GM23248 (cell line): ENCODE measurements around the gene EBP. TPM values are rescaled to one million over a fixed set of nuclear protein-coding genes. Genes with fewer than 3 reads are reported as not detected.

Experiments used
- DNase-seq: peaks from one replicate; pipeline ENCODE4 v3.0.0-alpha.2; 2015
- H2AFZ ChIP-seq: fragments of 200-600 bp; sonication (generic); 2 replicates; pipeline ENCODE4 v1.6.1; 2016; ENCODE audit warnings: antibody characterized with exemption
- H3F3A ChIP-seq: fragments of 200-600 bp; sonication (generic); 2 replicates; pipeline ENCODE4 v1.6.1; 2016; ENCODE audit warnings: mild to moderate bottlenecking, antibody characterized with exemption, mixed run types; ENCODE audit not compliant: insufficient read depth
- H3K27ac ChIP-seq: fragments of 200-600 bp; sonication (generic); 2 replicates; pipeline ENCODE4 v1.5.1; 2016; ENCODE audit warnings: mild to moderate bottlenecking
- H3K27me3 ChIP-seq: fragments of 200-600 bp; sonication (generic); replicated peaks from 2 replicates; pipeline ENCODE4 v1.6.1; 2016; ENCODE audit warnings: mild to moderate bottlenecking; ENCODE audit not compliant: insufficient read depth
- H3K36me3 ChIP-seq: fragments of 200-600 bp; sonication (generic); 2 replicates; pipeline ENCODE4 v1.6.1; 2016; ENCODE audit warnings: low read depth, mild to moderate bottlenecking
- H3K4me1 ChIP-seq: fragments of 200-600 bp; sonication (generic); 2 replicates; pipeline ENCODE4 v1.6.1; 2016; ENCODE audit warnings: mild to moderate bottlenecking; ENCODE audit not compliant: insufficient read depth
- H3K4me2 ChIP-seq: fragments of 200-600 bp; sonication (generic); one replicate; pipeline ENCODE4 v1.6.1; 2016; ENCODE audit warnings: mild to moderate bottlenecking; ENCODE audit not compliant: unreplicated experiment
- H3K4me3 ChIP-seq: fragments of 200-600 bp; sonication (generic); 2 replicates; pipeline ENCODE4 v1.5.1; 2016; ENCODE audit warnings: mild to moderate bottlenecking
- H3K79me2 ChIP-seq: fragments of 200-600 bp; sonication (generic); 2 replicates; pipeline ENCODE4 v1.6.1; 2016; ENCODE audit warnings: mild to moderate bottlenecking; ENCODE audit not compliant: insufficient read depth
- H3K9ac ChIP-seq: fragments of 200-600 bp; sonication (generic); 2 replicates; pipeline ENCODE4 v1.6.1; 2016; ENCODE audit warnings: mild to moderate bottlenecking
- H3K9me2 ChIP-seq: fragments of 200-600 bp; sonication (generic); 2 replicates; pipeline ENCODE4 v1.6.1; 2016; ENCODE audit warnings: mixed run types, mild to moderate bottlenecking, moderate library complexity; ENCODE audit not compliant: insufficient read depth
- H3K9me3 ChIP-seq: fragments of 200-600 bp; sonication (generic); one replicate; pipeline ENCODE4 v1.6.1; 2017; ENCODE audit warnings: low read depth
- H4K20me1 ChIP-seq: fragments of 200-600 bp; sonication (generic); 2 replicates; pipeline ENCODE4 v1.6.0; 2016; ENCODE audit not compliant: insufficient read depth
- EZH2 ChIP-seq: fragments of 200-600 bp; sonication (generic); IDR thresholded peaks from 2 replicates; pipeline ENCODE4 v1.6.1; 2018; ENCODE audit warnings: antibody characterized with exemption, mild to moderate bottlenecking; ENCODE audit not compliant: insufficient read depth, poor library complexity, severe bottlenecking
- EZH2phosphoT487 ChIP-seq: fragments of 200-600 bp; sonication (generic); IDR thresholded peaks from 2 replicates; pipeline ENCODE4 v1.6.1; 2018; ENCODE audit warnings: antibody characterized with exemption, moderate library complexity, mild to moderate bottlenecking, low read depth; ENCODE audit not compliant: insufficient read depth
- WGBS, 2 experiments: methylation state at CpG; one replicate each; pipeline ENCODE4 v1.1.6; 2015 to 2017; ENCODE audit warnings: low lambda C conversion rate in 2 of 2, low coverage in 1 of 2; ENCODE audit errors: missing lambda C conversion rate in 2 of 2; 5-methylcytosine and 5-hydroxymethylcytosine counted together
- in situ Hi-C: fragments of 300-500 bp; cut with MboI; formaldehyde crosslinking; loops from 2 replicates; pipeline ENCODE4 v1.15.0; 2020
- polyA plus RNA-seq: library from polyadenylated mRNA; unstranded; fragments of >200 nt; fragmentation: Nextera tagmentation; extraction: Ambion mirVana; gene quantifications from 2 replicates; pipeline ENCODE4 v1.2.1, GENCODE V29; 2016
- total RNA-seq: library from RNA; depleted of rRNA; stranded (reverse); fragments of >200 nt; shearing (Covaris generic); gene quantifications from 2 replicates; pipeline ENCODE4 v1.2.3, GENCODE V29; 2014

Gene EBP
- total and polyA plus RNA-seq, 2 experiments from 2014 or later: 17.0 to 45.0 TPM

GRCh38 chrX:48476919-48477318 is 44.7 kb upstream of the EBP start:
- in situ Hi-C loops: loop anchor here (25.0 kb wide), 1 partner anchor 390 kb away; no protein-coding TSS in a partner anchor
- Histone ChIP-seq H3K4me1 (no peaks in the 10 kb centered on the region), H3K27ac (peak overlapping the region; percentile 73; the same call in 1 of the 2 replicates), H3K4me2 (peak overlapping the region; percentile 76), H3K9ac (peak overlapping the region; percentile 97), H3K27me3 (no peaks in the 10 kb centered on the region), H3F3A (0 out of 2 replicates have a peak, but pooled peaks cover 6% of the 10 kb centered on the region), H3K79me2 (peaks cover 48% of the 10 kb centered on the region), H3K9me3 (no peaks in the 10 kb centered on the region), H3K9me2 (no peaks in the 10 kb centered on the region), H3K36me3 (no peaks in the 10 kb centered on the region), H4K20me1 (no peaks in the 10 kb centered on the region), H2AFZ (no peak overlapping the region), H3K4me3 (peak overlapping the region; percentile 94)
- no peak for TF ChIP-seq EZH2
- no peak for TF ChIP-seq EZH2phosphoT487
- 52 to 56% methylated on average over 4 of the region's 4 CpGs for WGBS, 2 experiments
- no peak for DNase-seq

GRCh38 chrX:48477960-48478755 is 43.5 kb upstream of the EBP start:
- Histone ChIP-seq H3K9ac (no peak overlapping the region), H3K4me1 (no peaks in the 10 kb centered on the region), H3K9me3 (no peaks in the 10 kb centered on the region), H3K27me3 (no peaks in the 10 kb centered on the region), H3F3A (0 out of 2 replicates have a peak, but pooled peaks cover 1% of the 10 kb centered on the region), H3K9me2 (no peaks in the 10 kb centered on the region), H3K79me2 (peaks cover 48% of the 10 kb centered on the region), H4K20me1 (no peaks in the 10 kb centered on the region), H2AFZ (no peak overlapping the region), H3K27ac (no peak overlapping the region), H3K4me3 (no peak overlapping the region), H3K36me3 (no peaks in the 10 kb centered on the region), H3K4me2 (no peak overlapping the region)
- TF ChIP-seq EZH2phosphoT487 (no peak), EZH2 (no peak)
- WGBS, 2 experiments: 89 to 97% methylated on average over 6 to 19 of the region's 19 CpGs
- DNase-seq: no peak
- in situ Hi-C loops: loop anchor here (25.0 kb wide), 1 partner anchor 391 kb away; no protein-coding TSS in a partner anchor

DNA sequence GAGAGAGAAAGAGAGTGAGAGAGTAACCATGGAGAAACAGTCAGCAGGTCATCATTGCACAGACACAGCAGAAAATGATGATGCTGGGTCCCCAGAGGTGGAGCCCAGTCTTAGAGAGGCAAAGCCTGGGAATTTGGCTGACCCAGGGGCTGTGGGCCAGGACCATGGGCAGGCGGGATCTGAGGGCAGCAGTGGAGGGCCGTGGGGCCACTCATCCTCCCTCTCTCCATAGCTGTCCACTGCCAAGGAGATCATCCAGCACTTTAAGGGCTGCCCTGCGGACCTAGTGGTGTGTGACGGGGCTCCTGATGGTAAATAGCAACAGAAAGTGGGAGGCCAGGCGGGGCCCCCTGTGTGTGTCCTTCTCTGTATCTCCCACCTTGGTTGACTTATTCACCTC is 42.8 kb upstream of the EBP start:
- in situ Hi-C loops: loop anchor here (25.0 kb wide), 1 partner anchor 392 kb away; no protein-coding TSS in a partner anchor
- Histone ChIP-seq H3K36me3 (no peaks in the 10 kb centered on the region), H3K79me2 (peaks cover 48% of the 10 kb centered on the region), H4K20me1 (no peaks in the 10 kb centered on the region), H3K4me3 (no peak overlapping the region), H3K27me3 (no peaks in the 10 kb centered on the region), H3K9me2 (no peaks in the 10 kb centered on the region), H3F3A (no peaks in the 10 kb centered on the region), H3K4me1 (no peaks in the 10 kb centered on the region), H3K27ac (no peak overlapping the region), H3K9ac (no peak overlapping the region), H3K9me3 (no peaks in the 10 kb centered on the region), H3K4me2 (no peak overlapping the region), H2AFZ (no peak overlapping the region)
- no peak for TF ChIP-seq EZH2
- TF ChIP-seq EZH2phosphoT487: no peak
- DNase-seq: no peak
- WGBS, 2 experiments: 68 to 78% methylated on average over 5 of the region's 5 CpGs

DNA sequence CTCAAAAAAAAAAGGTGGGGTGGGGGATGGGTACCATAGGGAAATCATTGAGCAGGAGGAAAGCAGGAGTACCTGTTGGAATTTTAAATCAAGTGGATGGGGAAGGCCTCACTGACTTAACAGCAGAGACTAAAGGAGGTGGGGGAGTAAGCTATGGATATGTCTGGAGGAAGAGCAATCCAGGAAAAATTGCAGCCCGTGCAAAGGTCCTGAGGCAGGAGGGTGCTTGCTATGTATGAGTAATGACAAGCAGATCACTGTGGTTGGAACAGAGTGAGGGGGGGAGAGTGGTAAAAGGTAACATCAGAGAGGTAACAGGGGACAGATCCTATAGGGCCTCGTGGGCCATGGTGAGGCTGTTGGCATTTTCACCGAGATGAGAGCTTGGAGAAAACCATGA is 41.5 kb upstream of the EBP start:
- Histone ChIP-seq H2AFZ (no peak overlapping the region), H3F3A (no peaks in the 10 kb centered on the region), H3K27ac (no peak overlapping the region), H3K9me3 (no peaks in the 10 kb centered on the region), H3K79me2 (peaks cover 40% of the 10 kb centered on the region), H3K9ac (no peak overlapping the region), H3K27me3 (no peaks in the 10 kb centered on the region), H3K4me3 (no peak overlapping the region), H3K4me2 (no peak overlapping the region), H4K20me1 (no peaks in the 10 kb centered on the region), H3K4me1 (no peaks in the 10 kb centered on the region), H3K36me3 (no peaks in the 10 kb centered on the region), H3K9me2 (no peaks in the 10 kb centered on the region)
- WGBS, 2 experiments: 97 to 100% methylated on average over 2 to 3 of the region's 3 CpGs
- DNase-seq: no peak
- in situ Hi-C loops: loop anchor here (25.0 kb wide), 1 partner anchor 393 kb away; no protein-coding TSS in a partner anchor
- TF ChIP-seq EZH2: no peak
- no peak for TF ChIP-seq EZH2phosphoT487
